ENCODE results near the gene PRR19. TPM values are rescaled to one million over a fixed set of nuclear protein-coding genes. Genes with fewer than 3 reads are reported as not detected.
A peak's percentile ranks its signal among the peaks of the same experiment; 100 is the strongest.

PRR19 gene
- total RNA-seq, 1 donor from 2014 or later: 0.71 TPM

- no peaks in the 10 kb centered on the region for H3K27me3 ChIP-seq (ENCODE audit: low read depth)
- DNase-seq (no peak), ATAC-seq (no peak)
- intact Hi-C loops (cut with DNase I): no loop called here
- peaks cover 41% of the 10 kb centered on the region for H3K4me1 ChIP-seq
- peak overlapping the region; percentile 61 for H3K4me3 ChIP-seq
- H3K27ac ChIP-seq: peak overlapping the region; percentile 92
- TF ChIP-seq CTCF (IDR thresholded peaks at IDR 0.05): no peak
- H3K9me3 ChIP-seq: no peaks in the 10 kb centered on the region
- peaks cover 35% of the 10 kb centered on the region for H3K36me3 ChIP-seq
Observed at GRCh38 chr19:42271045-42271419, 30.9 kb upstream of the PRR19 start.

GRCh38 chr19:42271861-42272534, 29.9 kb upstream of the PRR19 start:
- H3K9me3 ChIP-seq: no peaks in the 10 kb centered on the region
- no peaks in the 10 kb centered on the region for H3K27me3 ChIP-seq (ENCODE audit: low read depth)
- H3K4me3 ChIP-seq: no peak overlapping the region
- peaks cover 35% of the 10 kb centered on the region for H3K36me3 ChIP-seq
- H3K4me1 ChIP-seq: peaks cover 48% of the 10 kb centered on the region
- ATAC-seq (no peak), DNase-seq (no peak)
- peak overlapping the region; percentile 92 for H3K27ac ChIP-seq
- no peak for TF ChIP-seq CTCF (IDR thresholded peaks at IDR 0.05)
- intact Hi-C loops (cut with DNase I): no loop called here

GRCh38 chr19:42272535-42272897, 29.4 kb upstream of the PRR19 start:
- no peaks in the 10 kb centered on the region for H3K9me3 ChIP-seq
- ATAC-seq: no peak
- no peak overlapping the region for H3K27ac ChIP-seq
- DNase-seq: no peak
- H3K36me3 ChIP-seq: peaks cover 35% of the 10 kb centered on the region
- intact Hi-C loops (cut with DNase I): no loop called here
- no peaks in the 10 kb centered on the region for H3K27me3 ChIP-seq (ENCODE audit: low read depth)
- peaks cover 52% of the 10 kb centered on the region for H3K4me1 ChIP-seq
- TF ChIP-seq CTCF (IDR thresholded peaks at IDR 0.05): no peak
- H3K4me3 ChIP-seq: no peak overlapping the region

GRCh38 chr19:42272989-42273406, 28.9 kb upstream of the PRR19 start:
- no peaks in the 10 kb centered on the region for H3K27me3 ChIP-seq (ENCODE audit: low read depth)
- H3K9me3 ChIP-seq: no peaks in the 10 kb centered on the region
- no peak for ATAC-seq
- DNase-seq: peak; percentile 46
- H3K4me1 ChIP-seq: peaks cover 53% of the 10 kb centered on the region
- no peak overlapping the region for H3K27ac ChIP-seq
- TF ChIP-seq CTCF (IDR thresholded peaks at IDR 0.05): no peak
- no peak overlapping the region for H3K4me3 ChIP-seq
- intact Hi-C loops (cut with DNase I): no loop called here
- peaks cover 35% of the 10 kb centered on the region for H3K36me3 ChIP-seq

- Histone ChIP-seq H3K4me1 (peaks cover 59% of the 10 kb centered on the region), H3K27me3 (ENCODE audit: low read depth) (no peaks in the 10 kb centered on the region), H3K36me3 (peaks cover 35% of the 10 kb centered on the region), H3K9me3 (no peaks in the 10 kb centered on the region), H3K27ac (no peak overlapping the region), H3K4me3 (no peak overlapping the region)
- intact Hi-C loops (cut with DNase I): no loop called here
- peak; percentile 40 for DNase-seq
- no peak for TF ChIP-seq CTCF (IDR thresholded peaks at IDR 0.05)
- no peak for ATAC-seq
Observed at GRCh38 chr19:42273407-42274064, 28.4 kb upstream of the PRR19 start.
